K562 (cell line): ENCODE results near the gene USP4. TPM values are rescaled to one million over a fixed set of nuclear protein-coding genes. Genes with fewer than 3 reads are reported as not detected.

Experiments
- CTCF ChIP-seq, 3 experiments: IDR thresholded peaks in 2 of 3; conservative IDR thresholded peaks in 1 of 3; 2 replicates each; pipeline ENCODE4 v1.5.1; 2011 to 2012; ENCODE audit warnings: low read length in 3 of 3, mild to moderate bottlenecking in 3 of 3, control low read depth in 2 of 3, improper control_type of control experiment in 1 of 3, inconsistent platforms in 1 of 3, low read depth in 1 of 3, mixed read lengths in 1 of 3, moderate library complexity in 1 of 3; ENCODE audit not compliant: insufficient read depth in 2 of 3
- E2F1 ChIP-seq: sonication (generic); formaldehyde crosslinking; IDR thresholded peaks from 2 replicates; pipeline ENCODE4 v1.8.1; 2023; ENCODE audit warnings: mild to moderate bottlenecking, missing genetic modification reagents, moderate library complexity
- E2F5 ChIP-seq: sonication (generic); formaldehyde crosslinking; IDR thresholded peaks from 2 replicates; pipeline ENCODE4 v1.8.0; 2022; ENCODE audit warnings: mild to moderate bottlenecking, missing genetic modification reagents
- FOXJ3 ChIP-seq: sonication (generic); formaldehyde crosslinking; IDR thresholded peaks from 2 replicates; pipeline ENCODE4 v1.4.0; 2020; ENCODE audit warnings: mild to moderate bottlenecking, missing genetic modification reagents
- KLF16 ChIP-seq: IDR thresholded peaks from 2 replicates; pipeline ENCODE4 v1.6.1; 2016; ENCODE audit warnings: antibody characterized with exemption
- PRMT5 ChIP-seq: sonication (generic); formaldehyde crosslinking; IDR thresholded peaks from 2 replicates; pipeline ENCODE4 v1.5.0; 2020; ENCODE audit warnings: missing genetic modification reagents
- RAD21 ChIP-seq, 2 experiments: fragments of 250-450 bp in 1 of 2; fragments of 450-650 bp in 1 of 2; sonication (Bioruptor Pico) in 1 of 2; formaldehyde crosslinking in 1 of 2; IDR thresholded peaks in 1 of 2; conservative IDR thresholded peaks in 1 of 2; 2 replicates each; pipeline versions ENCODE4 v1.4.0 to v1.8.0; 2020 to 2022; ENCODE audit warnings: mild to moderate bottlenecking in 2 of 2, moderate library complexity in 1 of 2
- RBM39 ChIP-seq: fragments of 200-400 bp; formaldehyde crosslinking; optimal IDR thresholded peaks from 2 replicates; pipeline ENCODE3; 2018; ENCODE audit warnings: low read depth, low read length
- REST ChIP-seq, 2 experiments: fragments of 450-650 bp; formaldehyde crosslinking in 1 of 2; IDR thresholded peaks; 2 replicates each; pipeline versions ENCODE4 v1.4.0 to v1.6.1; 2014 to 2020; ENCODE audit warnings: mild to moderate bottlenecking in 2 of 2, borderline replicate concordance in 1 of 2, low read depth in 1 of 2
- TAF9B ChIP-seq: fragments of 450-650 bp; IDR thresholded peaks from 2 replicates; pipeline ENCODE4 v1.6.1; 2018; ENCODE audit warnings: mild to moderate bottlenecking; ENCODE audit not compliant: partially characterized antibody
- ZBTB1 ChIP-seq: sonication (generic); formaldehyde crosslinking; IDR thresholded peaks from 2 replicates; pipeline ENCODE4 v1.8.1; 2023; ENCODE audit warnings: missing genetic modification reagents, low read depth, mild to moderate bottlenecking, borderline replicate concordance
- ZNF431 ChIP-seq: sonication (generic); formaldehyde crosslinking; IDR thresholded peaks from 2 replicates; pipeline ENCODE4 v1.8.0; 2022; ENCODE audit warnings: mild to moderate bottlenecking, missing genetic modification reagents
- ZNF655 ChIP-seq: fragments of 250-450 bp; sonication (Bioruptor Pico); IDR thresholded peaks from 2 replicates; pipeline ENCODE4 v1.5.0; 2021
- polyA plus RNA-seq, 8 experiments: library from polyadenylated mRNA; depleted of rRNA in 4 of 8; stranded (reverse) in 5 of 8; unstranded in 3 of 8; fragments of >200 nt; fragmentation: Nextera tagmentation in 2 of 8; fragmentation: Illumina TruSeq in 1 of 8; extraction: Ambion mirVana in 2 of 8; extraction: Trizol in 1 of 8; gene quantifications; 2 replicates each; pipeline versions ENCODE4 v1.2.1 to v1.2.3, GENCODE V29; 2011 to 2014; ENCODE audit warnings: inconsistent platforms in 1 of 8, missing spikeins in 1 of 8
- total RNA-seq, 7 experiments: library from RNA; depleted of rRNA in 6 of 7; stranded (reverse); fragments of >200 nt in 6 of 7; fragmentation: Illumina TruSeq in 2 of 7; extraction: Trizol in 2 of 7; gene quantifications; 2 replicates each; pipeline versions ENCODE4 v1.2.1 to v1.2.3, GENCODE V29; 2011 to 2021; ENCODE audit warnings: low replicate concordance in 1 of 7

The USP4 gene
- total and polyA plus RNA-seq, 9 of the 15 experiments (the other 6 are each of a cell fraction or from before 2014, with no cell fraction given): 11.8 to 40.4 (median 22.9) TPM

GRCh38 chr3:49295489-49296058, 44.3 kb downstream of the USP4 start (continued):
- TF ChIP-seq CTCF (IDR thresholded peaks at IDR 0.05 in 2 of 3, conservative IDR thresholded peaks at IDR 0.05 in 1 of 3; ENCODE audit: insufficient read depth in 2 of 3, low read depth in 1 of 3, low read length in 3 of 3) (peak; percentile 28 to 56 (median 53); a peak in 4 of 6 replicates), E2F5 (no peak), E2F1 (CRISPR knock-in tag) (no peak), RAD21 (CRISPR knock-in tag; conservative IDR thresholded peaks at IDR 0.05 in 1 of 2, IDR thresholded peaks at IDR 0.05 in 1 of 2) (peak in 1 of 2 experiments; percentile 54; a peak in 2 of 4 replicates), REST (IDR thresholded peaks at IDR 0.05; ENCODE audit: borderline replicate concordance) (no peak; the same call in 1 of the 2 replicates), REST (CRISPR knock-in tag; IDR thresholded peaks at IDR 0.05; ENCODE audit: low read depth) (no peak), ZNF431 (CRISPR knock-in tag) (no peak), PRMT5 (CRISPR knock-in tag) (no peak), TAF9B (no peak), FOXJ3 (CRISPR knock-in tag) (no peak), RBM39 (no peak), ZBTB1 (CRISPR knock-in tag) (no peak), KLF16 (no peak), ZNF655 (CRISPR knock-in tag) (no peak)
